Vagina (tissue), 2 donors: Measurements from ENCODE around the gene STH. TPM values are rescaled to one million over a fixed set of nuclear protein-coding genes. Genes with fewer than 3 reads are reported as not detected.

Experiments
- DNase-seq, 2 donors: peaks; one replicate each; pipeline ENCODE4 v3.0.0-alpha.2; 2017; ENCODE audit errors: extremely low spot score in 2 of 2
- H3K27ac ChIP-seq: fragments of 200-600 bp; sonication (generic); one replicate; pipeline ENCODE4 v1.5.1; 2019
- H3K27me3 ChIP-seq: fragments of 200-600 bp; sonication (generic); one replicate; pipeline ENCODE4 v1.5.1; 2019
- H3K36me3 ChIP-seq, 2 donors: fragments of 200-600 bp; sonication (generic); one replicate each; pipeline ENCODE4 v1.5.1; 2017 to 2019
- H3K4me1 ChIP-seq: fragments of 200-600 bp; sonication (generic); one replicate; pipeline ENCODE4 v1.5.1; 2019
- H3K4me3 ChIP-seq, 2 donors: fragments of 200-600 bp; sonication (generic); 1 replicate in 1 of 2; 2 replicates in 1 of 2; pipeline ENCODE4 v1.5.1; 2016 to 2019
- H3K9me3 ChIP-seq: fragments of 200-600 bp; sonication (generic); one replicate; pipeline ENCODE4 v1.5.1; 2019
- CTCF ChIP-seq, 3 experiments: fragments of 450-650 bp in 2 of 3; fragments of 200-600 bp in 1 of 3; sonication (generic) in 1 of 3; IDR thresholded peaks; one replicate each; pipeline ENCODE4 v1.5.1; 2017 to 2019; ENCODE audit warnings: antibody characterized with exemption in 3 of 3, mild to moderate bottlenecking in 2 of 3, moderate library complexity in 2 of 3
- POLR2A ChIP-seq, 2 donors: fragments of 450-650 bp; IDR thresholded peaks; one replicate each; pipeline ENCODE4 v1.6.1; 2017; ENCODE audit warnings: antibody characterized with exemption in 2 of 2, mild to moderate bottlenecking in 2 of 2, moderate library complexity in 2 of 2
- POLR2AphosphoS5 ChIP-seq, 2 donors: sonication (generic); formaldehyde crosslinking; IDR thresholded peaks; one replicate each; pipeline ENCODE4 v1.9.0; 2017; ENCODE audit warnings: antibody characterized with exemption in 2 of 2, mild to moderate bottlenecking in 2 of 2, low read depth in 1 of 2; ENCODE audit not compliant: insufficient read depth in 1 of 2
- intact Hi-C: fragments of 100-400 bp; cut with DNase I; formaldehyde crosslinking; loops from one replicate; pipeline ENCODE4 v1.15.1; 2023
- total RNA-seq: library from RNA; depleted of rRNA; stranded (reverse); fragments of >200 nt; gene quantifications from one replicate; pipeline ENCODE4 v1.2.3, GENCODE V29; 2016

Gene STH
- total RNA-seq, 1 donor from 2014 or later, result not detected

- H3K4me3 ChIP-seq, result no peak overlapping the region
- H3K27me3 ChIP-seq, result no peaks in the 10 kb centered on the region
- H3K9me3 ChIP-seq, result no peaks in the 10 kb centered on the region
- H3K27ac ChIP-seq, result no peak overlapping the region
- intact Hi-C loops, result no loop called here
- TF ChIP-seq POLR2A (IDR thresholded peaks at IDR 0.05) (no peak), CTCF (IDR thresholded peaks at IDR 0.05) (no peak), POLR2AphosphoS5 (IDR thresholded peaks at IDR 0.05; ENCODE audit: insufficient read depth in 1 of 2, low read depth in 1 of 2) (no peak)
- no peak for DNase-seq
- H3K36me3 ChIP-seq, result no peaks in the 10 kb centered on the region
- H3K4me1 ChIP-seq, result peaks cover 9% of the 10 kb centered on the region
Measured at GRCh38 chr17:45975640-45976295, 23.3 kb upstream of the STH start.

- no peaks in the 10 kb centered on the region for H3K9me3 ChIP-seq
- no peak overlapping the region for H3K4me3 ChIP-seq
- no peak overlapping the region for H3K27ac ChIP-seq
- no peak for TF ChIP-seq POLR2A (IDR thresholded peaks at IDR 0.05)
- no peak for TF ChIP-seq POLR2AphosphoS5 (IDR thresholded peaks at IDR 0.05; ENCODE audit: insufficient read depth in 1 of 2, low read depth in 1 of 2)
- TF ChIP-seq CTCF (IDR thresholded peaks at IDR 0.05), result no peak
- intact Hi-C loops, result no loop called here
- H3K27me3 ChIP-seq, result no peaks in the 10 kb centered on the region
- DNase-seq, result no peak
- H3K4me1 ChIP-seq, result peaks cover 9% of the 10 kb centered on the region
- no peaks in the 10 kb centered on the region for H3K36me3 ChIP-seq
Measured at GRCh38 chr17:45976391-45976754, 22.7 kb upstream of the STH start.

- H3K9me3 ChIP-seq, result no peaks in the 10 kb centered on the region
- H3K4me1 ChIP-seq, result peaks cover 9% of the 10 kb centered on the region
- H3K36me3 ChIP-seq, result no peaks in the 10 kb centered on the region
- TF ChIP-seq CTCF (IDR thresholded peaks at IDR 0.05) (no peak), POLR2AphosphoS5 (IDR thresholded peaks at IDR 0.05; ENCODE audit: insufficient read depth in 1 of 2, low read depth in 1 of 2) (no peak), POLR2A (IDR thresholded peaks at IDR 0.05) (no peak)
- no peak for DNase-seq
- H3K4me3 ChIP-seq, result no peak overlapping the region
- intact Hi-C loops, result no loop called here
- no peak overlapping the region for H3K27ac ChIP-seq
- H3K27me3 ChIP-seq, result no peaks in the 10 kb centered on the region
Measured at GRCh38 chr17:45976755-45977505, 22.1 kb upstream of the STH start.

- no peak overlapping the region for H3K27ac ChIP-seq
- intact Hi-C loops, result no loop called here
- H3K4me1 ChIP-seq, result peaks cover 9% of the 10 kb centered on the region
- no peaks in the 10 kb centered on the region for H3K36me3 ChIP-seq
- H3K27me3 ChIP-seq, result no peaks in the 10 kb centered on the region
- DNase-seq, result no peak
- no peaks in the 10 kb centered on the region for H3K9me3 ChIP-seq
- no peak overlapping the region for H3K4me3 ChIP-seq
- TF ChIP-seq POLR2AphosphoS5 (IDR thresholded peaks at IDR 0.05; ENCODE audit: insufficient read depth in 1 of 2, low read depth in 1 of 2) (no peak), CTCF (IDR thresholded peaks at IDR 0.05) (no peak), POLR2A (IDR thresholded peaks at IDR 0.05) (no peak)
Measured at GRCh38 chr17:45977506-45977824, 21.6 kb upstream of the STH start.

- Histone ChIP-seq H3K27ac (no peak overlapping the region), H3K27me3 (no peaks in the 10 kb centered on the region), H3K9me3 (no peaks in the 10 kb centered on the region), H3K4me1 (peaks cover 4% of the 10 kb centered on the region), H3K36me3 (no peaks in the 10 kb centered on the region), H3K4me3 (no peak overlapping the region)
- intact Hi-C loops, result no loop called here
- DNase-seq, result no peak
- TF ChIP-seq CTCF (IDR thresholded peaks at IDR 0.05) (no peak), POLR2A (IDR thresholded peaks at IDR 0.05) (no peak), POLR2AphosphoS5 (IDR thresholded peaks at IDR 0.05; ENCODE audit: insufficient read depth in 1 of 2, low read depth in 1 of 2) (no peak)
Measured at GRCh38 chr17:45977976-45978626, 20.9 kb upstream of the STH start.
